ENCODE results near the gene AP3S2.
"Not testable (repeated sequence)": the region's sequence is repeated elsewhere in the genome, so short reads cannot be mapped to it uniquely, and the experiment has no call there.

GRCh38 chr15:89788585-89788984, 105.2 kb downstream of the AP3S2 start:
- not testable (repeated sequence) for TF ChIP-seq SIN3A (IDR thresholded peaks at IDR 0.05; ENCODE audit: borderline replicate concordance, low read depth, low read length); CTCF (CRISPR knock-in tag; IDR thresholded peaks at IDR 0.05); SRF (IDR thresholded peaks at IDR 0.05; ENCODE audit: low read depth, low read length); HMGA1 (CRISPR knock-in tag; conservative IDR thresholded peaks at IDR 0.05); FOXO4 (CRISPR knock-in tag; conservative IDR thresholded peaks at IDR 0.05); BCL3 (CRISPR knock-in tag; IDR thresholded peaks at IDR 0.05); RXRB (CRISPR knock-in tag; IDR thresholded peaks at IDR 0.05; ENCODE audit: borderline replicate concordance); U2AF2 (IDR thresholded peaks at IDR 0.05; ENCODE audit: low read depth, low read length); FOSL2 (CRISPR knock-in tag; IDR thresholded peaks at IDR 0.05); MTA3 (CRISPR knock-in tag; IDR thresholded peaks at IDR 0.05); ZNF530 (CRISPR knock-in tag; IDR thresholded peaks at IDR 0.05; ENCODE audit: low read depth); KLF6 (CRISPR knock-in tag; IDR thresholded peaks at IDR 0.05)

Data from HepG2 (cell line).